GM23248 (cell line): ENCODE results near the gene EML1.

ENCODE experiments used
- EZH2 ChIP-seq: fragments of 200-600 bp; sonication (generic); IDR thresholded peaks from 2 replicates; pipeline ENCODE4 v1.6.1; 2018; ENCODE audit warnings: antibody characterized with exemption, mild to moderate bottlenecking; ENCODE audit not compliant: insufficient read depth, poor library complexity, severe bottlenecking
- EZH2phosphoT487 ChIP-seq: fragments of 200-600 bp; sonication (generic); IDR thresholded peaks from 2 replicates; pipeline ENCODE4 v1.6.1; 2018; ENCODE audit warnings: antibody characterized with exemption, moderate library complexity, mild to moderate bottlenecking, low read depth; ENCODE audit not compliant: insufficient read depth

GRCh38 chr14:99971941-99972747 is 178.9 kb downstream of the EML1 start:
- TF ChIP-seq EZH2phosphoT487 = no peak
- TF ChIP-seq EZH2 = no peak
